HG02973 (cell line): ENCODE measurements around the gene UBE2D2.

ENCODE experiments used
- ATAC-seq: cut with Tn5 transposase; IDR thresholded peaks from one replicate; pipeline ENCODE4 v1.9.1; 2021; ENCODE audit warnings: moderate library complexity; ENCODE audit not compliant: unreplicated experiment

The UBE2D2 gene

GRCh38 chr5:139634541-139634940 lies 73.4 kb downstream of the UBE2D2 start:
- no peak for ATAC-seq

- ATAC-seq: no peak
Measured at GRCh38 chr5:139635191-139635590, 74.1 kb downstream of the UBE2D2 start.

- ATAC-seq: no peak
Measured at GRCh38 chr5:139635606-139636206, 74.6 kb downstream of the UBE2D2 start.

GRCh38 chr5:139636207-139636792 lies 75.2 kb downstream of the UBE2D2 start:
- peak; percentile 65 for ATAC-seq

GRCh38 chr5:139636975-139637408 lies 75.9 kb downstream of the UBE2D2 start:
- ATAC-seq: peak; percentile 24

GRCh38 chr5:139637438-139638089 lies 76.4 kb downstream of the UBE2D2 start:
- ATAC-seq: peak; percentile 17

- ATAC-seq: peak; percentile 22
Measured at GRCh38 chr5:139638090-139638735, 77.1 kb downstream of the UBE2D2 start.

GRCh38 chr5:139638736-139639618 lies 77.8 kb downstream of the UBE2D2 start:
- no peak for ATAC-seq

GRCh38 chr5:139639619-139640380 lies 78.7 kb downstream of the UBE2D2 start:
- no peak for ATAC-seq

GRCh38 chr5:139640421-139641115 lies 79.4 kb downstream of the UBE2D2 start:
- no peak for ATAC-seq

- no peak for ATAC-seq
Measured at GRCh38 chr5:139641116-139642080, 80.3 kb downstream of the UBE2D2 start.

GRCh38 chr5:139642213-139642612 lies 81.1 kb downstream of the UBE2D2 start:
- no peak for ATAC-seq

GRCh38 chr5:139642891-139643871 lies 82.0 kb downstream of the UBE2D2 start:
- no peak for ATAC-seq

GRCh38 chr5:139644001-139644456 lies 82.9 kb downstream of the UBE2D2 start:
- ATAC-seq: no peak

- no peak for ATAC-seq
Measured at GRCh38 chr5:139644646-139645429, 83.7 kb downstream of the UBE2D2 start.

- no peak for ATAC-seq
Measured at GRCh38 chr5:139645430-139645871, 84.3 kb downstream of the UBE2D2 start.
